ENCODE results near the gene ITGB7. TPM values are rescaled to one million over a fixed set of nuclear protein-coding genes. Genes with fewer than 3 reads are reported as not detected.
A peak's percentile ranks its signal among the peaks of the same experiment; 100 is the strongest.

The ITGB7 gene
- total and polyA plus RNA-seq, 10 of the 15 experiments (the other 5 are each of a cell fraction or from before 2014, with no cell fraction given): 54.5 to 487 (median 252) TPM

- TF ChIP-seq CUX1 (IDR thresholded peaks at IDR 0.05; ENCODE audit: insufficient replicate concordance, low read depth, low read length): no peak
- no peak for TF ChIP-seq MTA2 (IDR thresholded peaks at IDR 0.05; ENCODE audit: low read depth)
- TF ChIP-seq SMC3 (IDR thresholded peaks at IDR 0.05; ENCODE audit: borderline replicate concordance, low read length): peak; percentile 94
- TF ChIP-seq RAD21 (IDR thresholded peaks at IDR 0.05; ENCODE audit: insufficient read depth, low read depth, low read length): peak; percentile 99
- no peak for TF ChIP-seq POLR2AphosphoS5 (IDR thresholded peaks at IDR 0.05; ENCODE audit: low read length)
- no peak for TF ChIP-seq ZNF217 (IDR thresholded peaks at IDR 0.05)
- no peak for TF ChIP-seq HSF1 (IDR thresholded peaks at IDR 0.05; ENCODE audit: low read depth, low read length)
- no peak for TF ChIP-seq SMAD1 (IDR thresholded peaks at IDR 0.05; ENCODE audit: low read depth, partially characterized antibody)
- peak; percentile 10 to 17; a peak in 1 of 4 replicates for TF ChIP-seq IKZF2 (IDR thresholded peaks at IDR 0.05)
- TF ChIP-seq CBX5 (IDR thresholded peaks at IDR 0.05; ENCODE audit: low read depth): no peak
- TF ChIP-seq SREBF1 (IDR thresholded peaks at IDR 0.05; ENCODE audit: low read length): no peak
- TF ChIP-seq MLLT1 (IDR thresholded peaks at IDR 0.05): 0 out of 2 replicates have a peak, but pooled peaks have one; percentile 47
- TF ChIP-seq SP1 (IDR thresholded peaks at IDR 0.05; ENCODE audit: low read depth, low read length): peak; percentile 25
These were observed 47.7 kb downstream of the ITGB7 start (continued) for GRCh38 chr12:53159195-53159839.

Data from GM12878 (cell line).